ENCODE measurements around the gene CPHXL2. TPM values are rescaled to one million over a fixed set of nuclear protein-coding genes. Genes with fewer than 3 reads are reported as not detected.

The CPHXL2 gene
- total RNA-seq, 4 donors from 2014 or later: not detected

GRCh38 chr16:75647112-75647491 lies 29.7 kb downstream of the CPHXL2 start:
- Histone ChIP-seq H3K4me1 (peaks cover 48 to 69% (median 53%) of the 10 kb centered on the region in 4 donors), H3K36me3 (peaks cover 0 to 33% (median 14%) of the 10 kb centered on the region in 4 donors), H3K9me3 (no peaks in the 10 kb centered on the region), H3K27ac (replicated peaks in 1 of 4) (peak overlapping the region; percentile 92 to 99 (median 96)), H3K27me3 (no peaks in the 10 kb centered on the region), H3K4me3 (peak overlapping the region; percentile 72 to 96 (median 90))
- no peak for DNase-seq (ENCODE audit: extremely low spot score)
- intact Hi-C loops (cut with DNase I): loop anchor here (10.0 kb wide), 1 partner anchor 92 kb away; the partner anchor contains the start of gene TMEM231
- 0% methylated on average over 12 of the region's 18 CpGs for WGBS
- TF ChIP-seq CTCF (IDR thresholded peaks at IDR 0.05) (no peak), POLR2AphosphoS5 (IDR thresholded peaks at IDR 0.05) (no peak), POLR2A (IDR thresholded peaks at IDR 0.05; ENCODE audit: low read depth) (no peak), EP300 (IDR thresholded peaks at IDR 0.05) (no peak)

DNA sequence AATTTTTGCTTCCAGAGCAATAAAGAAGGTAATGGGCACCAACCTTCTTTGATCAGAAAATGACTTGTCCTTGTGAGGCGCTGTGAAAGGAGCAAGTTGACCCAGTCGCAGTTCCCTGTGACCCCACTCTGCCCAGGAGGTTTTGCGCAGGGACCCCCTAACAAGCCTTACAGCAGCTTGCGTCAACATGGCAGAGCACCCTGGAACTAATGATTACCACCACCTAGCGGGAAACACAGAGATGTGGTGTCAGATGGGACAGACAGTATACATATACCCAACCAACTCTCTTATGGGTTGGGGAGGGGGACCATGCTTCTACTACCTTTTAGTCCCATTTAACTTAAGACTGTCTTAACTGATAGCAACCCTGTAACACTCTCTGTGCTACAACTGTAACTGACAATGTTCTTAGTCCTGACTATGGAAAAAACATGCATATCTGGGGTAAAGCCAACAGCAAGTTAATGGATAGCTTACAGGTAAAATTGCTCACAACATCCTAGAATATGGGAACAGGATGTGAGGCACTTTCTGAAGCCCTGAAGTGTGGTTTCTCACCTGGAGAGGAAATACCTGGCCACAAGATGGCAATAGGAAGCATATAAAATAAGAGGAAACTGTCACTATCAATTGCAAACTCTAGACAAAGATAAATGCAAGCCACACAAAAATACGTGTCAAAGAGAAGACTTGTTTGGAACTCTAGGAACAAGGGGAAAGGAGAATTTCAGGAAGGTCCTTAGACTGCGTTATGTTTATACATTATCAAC lies 32.4 kb downstream of the CPHXL2 start:
- TF ChIP-seq CTCF (IDR thresholded peaks at IDR 0.05): no peak
- TF ChIP-seq EP300 (IDR thresholded peaks at IDR 0.05): no peak
- no peak for TF ChIP-seq POLR2AphosphoS5 (IDR thresholded peaks at IDR 0.05)
- no peak for TF ChIP-seq POLR2A (IDR thresholded peaks at IDR 0.05; ENCODE audit: low read depth)
- Histone ChIP-seq H3K27ac (replicated peaks in 1 of 4) (no peak overlapping the region), H3K9me3 (no peaks in the 10 kb centered on the region), H3K27me3 (no peaks in the 10 kb centered on the region), H3K36me3 (peaks cover 22 to 57% (median 38%) of the 10 kb centered on the region in 4 donors), H3K4me3 (no peak overlapping the region), H3K4me1 (peaks cover 26 to 43% (median 30%) of the 10 kb centered on the region in 4 donors)
- DNase-seq (ENCODE audit: extremely low spot score): no peak
- intact Hi-C loops (cut with DNase I): loop anchor here (10.0 kb wide), 1 partner anchor 90 kb away; the partner anchor contains the start of gene TMEM231
- 91% methylated on average over 5 of the region's 7 CpGs for whole genome bisulfite sequencing

DNA sequence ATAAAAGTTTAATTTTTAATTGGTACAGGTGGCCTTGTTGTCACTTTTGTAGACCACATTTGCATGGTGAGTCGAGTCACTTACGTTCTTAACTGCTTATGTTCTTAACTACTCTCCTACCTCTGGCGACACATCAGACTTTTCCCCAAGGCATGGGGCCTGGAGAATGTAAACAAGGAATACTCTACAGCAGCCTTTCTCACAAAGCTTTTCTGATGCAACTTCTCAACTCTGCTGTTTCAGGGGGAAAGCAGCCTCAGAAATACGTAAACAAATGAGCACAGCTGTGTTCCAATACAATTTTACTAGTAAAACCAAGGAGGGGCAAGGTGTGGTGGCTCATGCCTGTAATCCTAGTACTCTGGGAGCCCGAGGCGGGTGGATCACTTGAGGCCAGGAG lies 36.2 kb downstream of the CPHXL2 start:
- H3K4me3 ChIP-seq: no peak overlapping the region
- H3K36me3 ChIP-seq: peaks cover 60 to 95% (median 75%) of the 10 kb centered on the region in 4 donors
- H3K9me3 ChIP-seq: no peaks in the 10 kb centered on the region
- TF ChIP-seq EP300 (IDR thresholded peaks at IDR 0.05) (no peak), POLR2AphosphoS5 (IDR thresholded peaks at IDR 0.05) (no peak), POLR2A (IDR thresholded peaks at IDR 0.05; ENCODE audit: low read depth) (no peak), CTCF (IDR thresholded peaks at IDR 0.05) (no peak)
- WGBS: 80% methylated on average over 6 of the region's 6 CpGs
- no peak overlapping the region for H3K27ac ChIP-seq (replicated peaks in 1 of 4)
- peaks cover 14 to 28% (median 18%) of the 10 kb centered on the region in 4 donors for H3K4me1 ChIP-seq
- DNase-seq (ENCODE audit: extremely low spot score): no peak
- no peaks in the 10 kb centered on the region for H3K27me3 ChIP-seq
- intact Hi-C loops (cut with DNase I): loop anchor here (10.0 kb wide), 1 partner anchor 86 kb away; the partner anchor contains the start of gene TMEM231

GRCh38 chr16:75635036-75635435 lies 41.8 kb downstream of the CPHXL2 start:
- Histone ChIP-seq H3K36me3 (peaks cover 98 to 100% (median 99%) of the 10 kb centered on the region in 4 donors), H3K9me3 (no peaks in the 10 kb centered on the region), H3K4me3 (no peak overlapping the region), H3K27me3 (no peaks in the 10 kb centered on the region), H3K4me1 (no peaks in the 10 kb centered on the region), H3K27ac (replicated peaks in 1 of 4) (no peak overlapping the region)
- DNase-seq (ENCODE audit: extremely low spot score): no peak
- intact Hi-C loops (cut with DNase I): no loop called here
- WGBS: 67% methylated on average over 3 of the region's 3 CpGs
- TF ChIP-seq CTCF (IDR thresholded peaks at IDR 0.05) (no peak), POLR2AphosphoS5 (IDR thresholded peaks at IDR 0.05) (no peak), EP300 (IDR thresholded peaks at IDR 0.05) (no peak), POLR2A (IDR thresholded peaks at IDR 0.05; ENCODE audit: low read depth) (no peak)
